Measurements from ENCODE around the gene ECE1.
A peak's percentile ranks its signal among the peaks of the same experiment; 100 is the strongest.

Gene ECE1

DNA sequence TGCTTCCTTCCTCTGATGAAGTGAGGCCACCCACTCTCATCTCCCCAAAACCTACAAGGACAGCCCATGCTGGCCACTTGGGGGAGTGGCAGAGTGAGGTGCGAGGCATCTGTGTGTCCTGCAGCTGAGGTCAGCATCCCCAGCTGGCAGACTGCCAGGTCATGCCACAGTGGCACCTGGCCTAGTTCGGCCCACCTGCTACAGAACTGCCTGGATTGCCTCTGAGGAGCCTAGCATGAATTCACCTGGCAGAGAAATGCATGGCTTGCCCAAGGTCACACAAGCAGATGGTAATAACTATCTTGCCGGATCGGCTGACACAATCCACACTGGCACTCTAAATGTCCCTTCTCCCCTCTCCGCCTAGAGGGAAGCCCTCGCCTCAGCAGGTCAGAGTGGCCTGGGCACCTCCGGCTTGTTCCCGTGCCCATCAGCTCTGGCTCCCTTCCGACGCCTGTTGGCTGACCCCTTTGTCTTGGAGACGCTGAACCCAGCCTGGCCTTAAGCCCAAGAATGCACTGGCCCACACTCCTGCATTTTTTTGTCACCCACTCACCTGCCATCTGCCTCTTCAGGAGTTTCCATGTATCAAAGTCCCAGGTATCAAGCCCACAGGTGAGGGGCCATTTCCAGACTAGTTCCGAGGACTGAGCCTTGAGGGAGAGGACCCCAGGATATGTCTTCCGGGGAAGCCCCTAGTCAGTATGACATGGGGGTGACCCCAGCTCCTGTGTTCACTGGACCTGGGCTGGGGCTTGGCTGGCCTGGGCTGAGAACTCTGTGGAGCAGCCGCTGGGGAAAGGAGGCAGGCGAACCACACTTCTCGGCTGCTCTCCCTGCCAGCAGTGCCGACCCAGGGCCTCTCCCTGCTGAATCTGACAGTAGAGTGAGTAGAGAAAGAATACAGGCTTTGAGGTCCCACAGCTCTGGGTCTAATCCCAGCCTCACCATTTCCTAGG, 21.7 kb downstream of the ECE1 start:
- H3K4me1 ChIP-seq (ENCODE audit: insufficient read depth, low read length, poor library complexity, severe bottlenecking): no peaks in the 10 kb centered on the region
- TF ChIP-seq, protein P1, sequence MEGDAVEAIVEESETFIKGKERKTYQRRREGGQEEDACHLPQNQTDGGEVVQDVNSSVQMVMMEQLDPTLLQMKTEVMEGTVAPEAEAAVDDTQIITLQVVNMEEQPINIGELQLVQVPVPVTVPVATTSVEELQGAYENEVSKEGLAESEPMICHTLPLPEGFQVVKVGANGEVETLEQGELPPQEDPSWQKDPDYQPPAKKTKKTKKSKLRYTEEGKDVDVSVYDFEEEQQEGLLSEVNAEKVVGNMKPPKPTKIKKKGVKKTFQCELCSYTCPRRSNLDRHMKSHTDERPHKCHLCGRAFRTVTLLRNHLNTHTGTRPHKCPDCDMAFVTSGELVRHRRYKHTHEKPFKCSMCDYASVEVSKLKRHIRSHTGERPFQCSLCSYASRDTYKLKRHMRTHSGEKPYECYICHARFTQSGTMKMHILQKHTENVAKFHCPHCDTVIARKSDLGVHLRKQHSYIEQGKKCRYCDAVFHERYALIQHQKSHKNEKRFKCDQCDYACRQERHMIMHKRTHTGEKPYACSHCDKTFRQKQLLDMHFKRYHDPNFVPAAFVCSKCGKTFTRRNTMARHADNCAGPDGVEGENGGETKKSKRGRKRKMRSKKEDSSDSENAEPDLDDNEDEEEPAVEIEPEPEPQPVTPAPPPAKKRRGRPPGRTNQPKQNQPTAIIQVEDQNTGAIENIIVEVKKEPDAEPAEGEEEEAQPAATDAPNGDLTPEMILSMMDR (conservative IDR thresholded peaks at IDR 0.05; ENCODE audit: low read length): 0 out of 2 replicates have a peak, but pooled peaks have one; percentile 7
- no peak for TF ChIP-seq EZH2phosphoT487 (IDR thresholded peaks at IDR 0.05; ENCODE audit: borderline replicate concordance)

DNA sequence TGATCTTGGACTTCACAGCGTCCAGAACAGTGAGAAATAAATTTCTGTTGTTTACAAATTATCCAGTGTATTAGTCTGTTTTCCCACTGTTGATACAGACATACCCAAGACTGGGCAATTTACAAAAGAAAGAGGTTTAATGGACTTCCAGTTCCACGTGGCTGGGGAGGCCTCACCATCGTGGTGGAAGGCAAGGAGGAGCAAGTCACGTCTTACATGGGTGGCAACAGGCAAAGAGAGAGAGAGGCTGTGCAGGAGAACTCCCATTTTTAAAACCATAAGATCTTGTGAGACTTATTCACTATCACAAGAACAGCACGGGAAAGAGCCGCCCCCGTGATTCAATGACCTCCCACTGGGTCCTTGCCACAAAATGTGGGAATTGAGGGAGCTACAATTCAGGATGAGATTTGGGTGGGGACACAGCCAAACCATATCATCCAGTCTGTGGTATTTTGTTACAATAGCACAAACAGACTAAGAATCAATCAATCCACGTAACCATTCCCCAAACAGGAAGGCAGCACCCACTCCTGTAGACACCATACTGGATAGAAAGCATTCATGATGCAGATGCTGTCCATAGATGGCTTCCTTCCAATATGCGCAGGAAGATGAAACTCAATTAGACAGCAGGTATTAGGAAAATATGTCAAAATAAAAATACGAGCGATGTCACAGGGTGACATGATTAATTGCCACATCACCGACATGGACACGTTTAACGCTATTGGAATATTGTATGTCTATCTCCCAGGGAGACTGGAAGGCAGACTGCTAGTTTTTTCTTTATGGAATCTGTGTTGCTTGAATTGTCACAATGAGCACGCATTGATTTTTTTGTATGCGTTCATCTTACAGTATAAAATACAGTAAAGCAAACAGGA, 22.8 kb downstream of the ECE1 start:
- no peaks in the 10 kb centered on the region for H3K79me2 ChIP-seq (ENCODE audit: insufficient read depth, low read length)
- H3K9me3 ChIP-seq (ENCODE audit: insufficient read depth, low read depth, low read length): no peaks in the 10 kb centered on the region

More for the DNA sequence above, 21.7 kb downstream of the ECE1 start:
- no peak overlapping the region for H2AFZ ChIP-seq (ENCODE audit: low read length)
- H3K9ac ChIP-seq (ENCODE audit: low read depth, low read length, poor library complexity, severe bottlenecking): no peak overlapping the region
- H4K20me1 ChIP-seq (ENCODE audit: insufficient read depth, low read length, poor library complexity, severe bottlenecking): no peaks in the 10 kb centered on the region
- H3K27me3 ChIP-seq (ENCODE audit: insufficient read depth, low read length, poor library complexity, severe bottlenecking): no peaks in the 10 kb centered on the region
- no peak overlapping the region for H3K4me3 ChIP-seq (ENCODE audit: low read length, poor library complexity, severe bottlenecking)
- H3K4me2 ChIP-seq (ENCODE audit: low read depth, low read length, poor library complexity, severe bottlenecking): no peak overlapping the region
- no peaks in the 10 kb centered on the region for H3K9me2 ChIP-seq (replicated peaks; ENCODE audit: low read depth, low read length)
- no peaks in the 10 kb centered on the region for H3K79me2 ChIP-seq (ENCODE audit: insufficient read depth, low read length)
- no peaks in the 10 kb centered on the region for H3F3A ChIP-seq (ENCODE audit: low read depth)
- no peaks in the 10 kb centered on the region for H3K9me3 ChIP-seq (ENCODE audit: insufficient read depth, low read depth, low read length)
- H3K36me3 ChIP-seq (ENCODE audit: insufficient read depth, low read length): peaks cover 4% of the 10 kb centered on the region; the same call in 1 of the 2 replicates

More for the DNA sequence above, 22.8 kb downstream of the ECE1 start:
- Histone ChIP-seq H2AFZ (ENCODE audit: low read length) (no peak overlapping the region), H3K4me1 (ENCODE audit: insufficient read depth, low read length, poor library complexity, severe bottlenecking) (no peaks in the 10 kb centered on the region), H3K4me3 (ENCODE audit: low read length, poor library complexity, severe bottlenecking) (no peak overlapping the region), H3K27me3 (ENCODE audit: insufficient read depth, low read length, poor library complexity, severe bottlenecking) (no peaks in the 10 kb centered on the region), H3K36me3 (ENCODE audit: insufficient read depth, low read length) (peaks cover 4% of the 10 kb centered on the region; the same call in 1 of the 2 replicates), H4K20me1 (ENCODE audit: insufficient read depth, low read length, poor library complexity, severe bottlenecking) (no peaks in the 10 kb centered on the region), H3K4me2 (ENCODE audit: low read depth, low read length, poor library complexity, severe bottlenecking) (no peak overlapping the region), H3K9me2 (replicated peaks; ENCODE audit: low read depth, low read length) (no peaks in the 10 kb centered on the region), H3F3A (ENCODE audit: low read depth) (no peaks in the 10 kb centered on the region), H3K9ac (ENCODE audit: low read depth, low read length, poor library complexity, severe bottlenecking) (no peak overlapping the region)
- no peak for TF ChIP-seq EZH2phosphoT487 (IDR thresholded peaks at IDR 0.05; ENCODE audit: borderline replicate concordance)
- TF ChIP-seq, protein P1 (conservative IDR thresholded peaks at IDR 0.05; ENCODE audit: low read length): no peak
